A673 (cell line): ENCODE results near the gene FXYD2. TPM values are rescaled to one million over a fixed set of nuclear protein-coding genes. Genes with fewer than 3 reads are reported as not detected.

Experiments used
- BruUV-seq: library from RNA; stranded (reverse); fragments of 400-500 nt; replicated peaks from 2 replicates; lab custom pipeline; 2021; lab: Mats Ljungman, UMichigan
- CTCF ChIA-PET: fragments of 300-600 bp; sonication (Branson Sonifier 250); formaldehyde crosslinking; loops from one replicate; lab custom pipeline; 2022; ENCODE audit warnings: antibody characterized with exemption; lab: Charles Lee
- POLR2A ChIA-PET: fragments of 300-600 bp; sonication (Branson Sonifier 250); formaldehyde crosslinking; loops from one replicate; lab custom pipeline; 2022; ENCODE audit warnings: antibody characterized with exemption; ENCODE audit not compliant: low non-redundant PET; lab: Charles Lee
- DNase-seq: peaks from one replicate; pipeline ENCODE4 v3.0.0-alpha.2; 2015; ENCODE audit warnings: low spot score
- H3K27ac ChIP-seq: fragments of 200-600 bp; sonication (generic); 2 replicates; pipeline ENCODE4 v1.5.1; 2016; ENCODE audit warnings: mixed run types, low read depth, mild to moderate bottlenecking, mixed read lengths, antibody characterized with exemption, low read length; ENCODE audit not compliant: poor library complexity, severe bottlenecking
- H3K27me3 ChIP-seq: fragments of 200-600 bp; sonication (generic); replicated peaks from 2 replicates; pipeline ENCODE4 v1.6.1; 2017; ENCODE audit warnings: mixed run types, low read depth, mild to moderate bottlenecking, mixed read lengths, antibody characterized with exemption, low read length; ENCODE audit not compliant: insufficient read depth, poor library complexity
- H3K36me3 ChIP-seq: fragments of 200-600 bp; sonication (generic); 2 replicates; pipeline ENCODE4 v1.6.1; 2016; ENCODE audit warnings: mixed run types, mild to moderate bottlenecking, mixed read lengths, antibody characterized with exemption, low read length; ENCODE audit not compliant: insufficient read depth, poor library complexity, severe bottlenecking
- H3K4me1 ChIP-seq: fragments of 200-600 bp; sonication (generic); 2 replicates; pipeline ENCODE4 v1.6.1; 2017; ENCODE audit warnings: mixed run types, mild to moderate bottlenecking, mixed read lengths, antibody characterized with exemption, low read length; ENCODE audit not compliant: insufficient read depth, poor library complexity, severe bottlenecking
- H3K4me3 ChIP-seq: fragments of 200-600 bp; sonication (generic); 2 replicates; pipeline ENCODE4 v1.5.1; 2016; ENCODE audit warnings: low read depth, mixed run types, mild to moderate bottlenecking, mixed read lengths, low read length; ENCODE audit not compliant: poor library complexity, severe bottlenecking
- H3K9me3 ChIP-seq: fragments of 200-600 bp; sonication (generic); 2 replicates; pipeline ENCODE4 v1.6.1; 2016; ENCODE audit warnings: mixed run types, low read depth, mild to moderate bottlenecking, mixed read lengths, antibody characterized with exemption, low read length; ENCODE audit not compliant: poor library complexity, severe bottlenecking
- CTCF ChIP-seq: fragments of 300-800, 200-600 bp; sonication (generic); conservative IDR thresholded peaks from 2 replicates; pipeline ENCODE4 v1.5.1; 2017; ENCODE audit warnings: low read depth, mild to moderate bottlenecking, antibody characterized with exemption, low read length, moderate library complexity, mixed read lengths
- EZH2 ChIP-seq: fragments of 200-600 bp; sonication (generic); IDR thresholded peaks from 2 replicates; pipeline ENCODE4 v1.6.1; 2017; ENCODE audit warnings: borderline replicate concordance, low read depth, mild to moderate bottlenecking, mixed read lengths, antibody characterized with exemption, low read length; ENCODE audit not compliant: poor library complexity, severe bottlenecking
- intact Hi-C: fragments of 100-400 bp; cut with micrococcal nuclease; formaldehyde crosslinking; loops from one replicate; pipeline ENCODE4 v1.10.0; 2022; ENCODE audit not compliant: unreplicated experiment
- total RNA-seq: library from RNA; stranded (reverse); gene quantifications from 2 replicates; pipeline ENCODE4 v1.2.3, GENCODE V29; 2021

Gene FXYD2
- total RNA-seq, 1 experiment from 2014 or later: not detected

DNA sequence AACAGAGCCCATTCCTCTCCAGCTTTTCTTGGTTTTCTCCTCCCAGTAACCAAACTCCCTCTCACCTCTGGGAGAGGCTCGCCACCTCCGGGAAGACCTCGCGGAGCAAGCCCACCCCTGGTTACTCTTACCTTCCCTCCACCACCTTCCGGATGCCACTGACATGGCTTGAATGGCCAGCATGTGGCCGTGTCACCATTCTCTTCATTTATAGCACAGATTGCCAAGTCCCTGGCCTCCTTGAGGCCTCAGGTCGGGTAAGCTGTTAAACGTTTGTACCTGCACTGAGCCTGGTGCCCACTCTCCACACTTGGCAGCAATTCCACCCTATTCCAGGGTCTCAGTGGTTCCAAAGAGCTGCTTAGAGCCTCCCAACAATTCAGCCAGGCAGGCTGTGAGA, 8.0 kb upstream of the FXYD2 start:
- BruUV-seq: no TSS peak
- ChIA-PET CTCF (no interaction called here), POLR2A (no interaction called here)
- Histone ChIP-seq H3K4me3 (no peak overlapping the region), H3K27me3 (no peaks in the 10 kb centered on the region), H3K27ac (no peak overlapping the region), H3K9me3 (no peaks in the 10 kb centered on the region), H3K4me1 (no peaks in the 10 kb centered on the region), H3K36me3 (no peaks in the 10 kb centered on the region)
- intact Hi-C loops: no loop called here
- no peak for TF ChIP-seq CTCF
- no peak for TF ChIP-seq EZH2
- DNase-seq: no peak

DNA sequence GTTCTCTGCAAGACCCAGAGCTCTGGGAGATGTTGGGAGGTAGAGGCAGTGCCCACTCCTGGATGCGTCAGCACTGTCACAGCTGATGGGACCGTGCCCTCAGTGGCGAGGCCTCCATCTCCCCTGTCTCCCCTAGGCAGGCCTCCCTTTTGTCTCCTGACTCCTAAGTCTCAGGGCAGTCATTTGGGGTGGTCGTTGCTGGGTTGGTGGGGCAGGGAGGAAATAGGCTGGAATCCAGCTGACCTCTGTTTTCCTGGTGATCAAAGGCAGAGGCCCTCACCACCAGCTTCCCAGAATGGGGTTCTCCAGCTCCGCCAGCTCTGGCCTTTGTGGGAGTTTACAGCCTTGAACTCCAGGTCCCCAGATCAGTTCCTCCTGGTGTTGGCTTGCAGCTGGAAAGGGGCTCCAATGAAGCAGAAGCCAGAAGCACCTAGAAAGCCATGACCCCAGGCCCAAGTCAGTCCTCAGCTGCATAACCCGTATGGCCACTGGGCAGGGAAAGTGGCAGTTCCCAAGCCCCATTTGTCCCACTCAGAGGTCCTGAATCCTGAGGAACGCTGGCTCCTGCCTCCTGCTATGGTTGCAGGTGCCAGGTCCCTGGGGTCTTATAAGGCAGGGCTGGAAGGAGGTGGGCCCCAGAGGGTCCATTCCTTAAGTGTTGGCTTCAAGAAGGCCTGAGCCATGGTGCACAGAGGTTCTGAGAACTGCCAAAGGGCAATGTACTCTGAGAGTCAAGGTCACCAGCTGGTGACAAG, 7.3 kb upstream of the FXYD2 start:
- Histone ChIP-seq H3K9me3 (no peaks in the 10 kb centered on the region), H3K36me3 (no peaks in the 10 kb centered on the region), H3K4me3 (no peak overlapping the region), H3K4me1 (no peaks in the 10 kb centered on the region), H3K27me3 (no peaks in the 10 kb centered on the region), H3K27ac (no peak overlapping the region)
- no TSS peak for BruUV-seq
- POLR2A ChIA-PET: no interaction called here
- no peak for TF ChIP-seq EZH2
- TF ChIP-seq CTCF: no peak
- intact Hi-C loops: no loop called here
- DNase-seq: no peak
- CTCF ChIA-PET: no interaction called here

DNA sequence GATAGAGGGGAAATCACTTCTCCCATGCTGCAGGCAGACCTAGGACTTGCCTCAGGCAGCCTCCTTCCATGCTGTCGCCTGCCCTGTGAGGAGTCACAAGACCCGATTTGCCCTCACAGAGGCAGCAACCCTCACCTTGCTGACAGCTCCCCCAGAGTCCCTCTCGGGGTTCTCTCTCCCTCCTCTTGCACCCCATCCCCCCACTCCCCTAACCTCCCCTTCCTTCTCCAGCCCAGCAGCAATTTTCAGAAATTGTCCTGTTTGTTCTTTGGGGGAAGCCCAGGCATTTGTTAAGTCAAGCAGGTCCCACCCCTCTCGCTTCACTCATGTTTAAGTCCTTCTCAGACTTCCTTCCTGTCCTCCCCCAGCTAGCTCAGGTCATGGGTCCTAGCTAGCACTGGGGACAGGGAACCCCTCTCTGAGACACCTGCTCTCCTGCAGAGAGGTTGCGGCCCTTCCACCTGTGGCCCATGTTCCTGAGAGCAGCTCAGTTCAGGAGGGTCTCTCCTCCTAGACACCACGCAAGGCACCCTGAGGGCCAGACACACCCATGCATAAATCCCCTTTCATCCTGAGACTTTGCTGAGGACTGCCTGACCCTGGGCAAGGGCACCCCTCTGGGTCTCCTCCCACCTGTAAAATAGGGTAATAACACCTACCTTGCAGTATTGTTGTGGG, 6.3 kb upstream of the FXYD2 start:
- DNase-seq: no peak
- no peaks in the 10 kb centered on the region for H3K9me3 ChIP-seq
- ChIA-PET POLR2A (no interaction called here), CTCF (no interaction called here)
- no peak overlapping the region for H3K4me3 ChIP-seq
- BruUV-seq: no TSS peak
- TF ChIP-seq EZH2 (no peak), CTCF (no peak)
- no peak overlapping the region for H3K27ac ChIP-seq
- H3K36me3 ChIP-seq: no peaks in the 10 kb centered on the region
- no peaks in the 10 kb centered on the region for H3K4me1 ChIP-seq
- H3K27me3 ChIP-seq: no peaks in the 10 kb centered on the region
- intact Hi-C loops: no loop called here
